ENCODE measurements around the gene FUT6. TPM values are rescaled to one million over a fixed set of nuclear protein-coding genes. Genes with fewer than 3 reads are reported as not detected.

FUT6 gene
- total RNA-seq, 2 donors from 2014 or later: not detected

DNA sequence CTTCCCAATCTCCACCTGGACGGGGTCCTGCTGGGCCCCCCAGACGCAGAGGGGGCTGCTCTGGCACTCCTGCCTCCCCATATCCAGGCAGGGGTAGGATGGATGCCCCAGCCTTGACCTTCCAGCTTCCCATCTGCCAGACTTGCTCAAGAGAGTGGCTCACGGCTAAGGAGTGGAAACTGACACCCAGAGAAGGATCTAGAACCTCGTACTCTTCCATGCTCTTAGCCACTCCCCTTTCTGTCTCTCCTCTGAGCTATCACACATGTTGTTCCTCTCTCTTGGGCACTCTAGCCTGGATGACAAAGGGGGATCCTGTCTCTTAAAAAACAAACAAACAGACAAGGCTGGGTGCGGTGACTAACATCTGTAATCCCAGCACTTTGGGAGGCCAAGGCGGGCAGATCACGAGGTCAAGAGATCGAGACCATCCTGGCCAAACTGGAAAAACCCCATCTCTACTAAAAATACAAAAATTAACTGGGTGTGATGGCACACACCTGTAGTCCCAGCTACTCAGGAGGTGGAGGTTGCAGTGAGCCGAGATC is 43.0 kb upstream of the FUT6 start:
- Mint-ChIP-seq H3K36me3 (ENCODE audit: low read depth) (no peaks in the 10 kb centered on the region), H3K4me3 (no peak overlapping the region), H3K4me1 (peaks cover 10% of the 10 kb centered on the region), H3K9me3 (no peaks in the 10 kb centered on the region), H3K27ac (no peak overlapping the region), H3K27me3 (ENCODE audit: insufficient read depth) (no peaks in the 10 kb centered on the region)
- Histone ChIP-seq H3K4me1 (ENCODE audit: control insufficient read depth, insufficient read depth, low read length) (no peaks in the 10 kb centered on the region), H3K36me3 (ENCODE audit: control insufficient read depth, insufficient read depth, low read length) (no peaks in the 10 kb centered on the region), H3K27ac (ENCODE audit: low read depth, low read length) (no peak overlapping the region), H3K27me3 (ENCODE audit: control insufficient read depth, insufficient read depth, low read length, poor library complexity, severe bottlenecking) (no peaks in the 10 kb centered on the region), H3K9me3 (ENCODE audit: control insufficient read depth, low read length) (no peaks in the 10 kb centered on the region), H3K9ac (ENCODE audit: extremely low read depth, low read length, poor library complexity, severe bottlenecking) (no peak overlapping the region), H3K4me3 (ENCODE audit: low read length) (no peak overlapping the region)
- TF ChIP-seq, protein P1, sequence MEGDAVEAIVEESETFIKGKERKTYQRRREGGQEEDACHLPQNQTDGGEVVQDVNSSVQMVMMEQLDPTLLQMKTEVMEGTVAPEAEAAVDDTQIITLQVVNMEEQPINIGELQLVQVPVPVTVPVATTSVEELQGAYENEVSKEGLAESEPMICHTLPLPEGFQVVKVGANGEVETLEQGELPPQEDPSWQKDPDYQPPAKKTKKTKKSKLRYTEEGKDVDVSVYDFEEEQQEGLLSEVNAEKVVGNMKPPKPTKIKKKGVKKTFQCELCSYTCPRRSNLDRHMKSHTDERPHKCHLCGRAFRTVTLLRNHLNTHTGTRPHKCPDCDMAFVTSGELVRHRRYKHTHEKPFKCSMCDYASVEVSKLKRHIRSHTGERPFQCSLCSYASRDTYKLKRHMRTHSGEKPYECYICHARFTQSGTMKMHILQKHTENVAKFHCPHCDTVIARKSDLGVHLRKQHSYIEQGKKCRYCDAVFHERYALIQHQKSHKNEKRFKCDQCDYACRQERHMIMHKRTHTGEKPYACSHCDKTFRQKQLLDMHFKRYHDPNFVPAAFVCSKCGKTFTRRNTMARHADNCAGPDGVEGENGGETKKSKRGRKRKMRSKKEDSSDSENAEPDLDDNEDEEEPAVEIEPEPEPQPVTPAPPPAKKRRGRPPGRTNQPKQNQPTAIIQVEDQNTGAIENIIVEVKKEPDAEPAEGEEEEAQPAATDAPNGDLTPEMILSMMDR (conservative IDR thresholded peaks at IDR 0.05): no peak
- WGBS, 2 experiments (ENCODE audit: insufficient coverage in 1 of 2, insufficient read length in 1 of 2): 77 to 91% methylated on average over 4 to 9 of the region's 9 CpGs
- DNase-seq: no peak

DNA sequence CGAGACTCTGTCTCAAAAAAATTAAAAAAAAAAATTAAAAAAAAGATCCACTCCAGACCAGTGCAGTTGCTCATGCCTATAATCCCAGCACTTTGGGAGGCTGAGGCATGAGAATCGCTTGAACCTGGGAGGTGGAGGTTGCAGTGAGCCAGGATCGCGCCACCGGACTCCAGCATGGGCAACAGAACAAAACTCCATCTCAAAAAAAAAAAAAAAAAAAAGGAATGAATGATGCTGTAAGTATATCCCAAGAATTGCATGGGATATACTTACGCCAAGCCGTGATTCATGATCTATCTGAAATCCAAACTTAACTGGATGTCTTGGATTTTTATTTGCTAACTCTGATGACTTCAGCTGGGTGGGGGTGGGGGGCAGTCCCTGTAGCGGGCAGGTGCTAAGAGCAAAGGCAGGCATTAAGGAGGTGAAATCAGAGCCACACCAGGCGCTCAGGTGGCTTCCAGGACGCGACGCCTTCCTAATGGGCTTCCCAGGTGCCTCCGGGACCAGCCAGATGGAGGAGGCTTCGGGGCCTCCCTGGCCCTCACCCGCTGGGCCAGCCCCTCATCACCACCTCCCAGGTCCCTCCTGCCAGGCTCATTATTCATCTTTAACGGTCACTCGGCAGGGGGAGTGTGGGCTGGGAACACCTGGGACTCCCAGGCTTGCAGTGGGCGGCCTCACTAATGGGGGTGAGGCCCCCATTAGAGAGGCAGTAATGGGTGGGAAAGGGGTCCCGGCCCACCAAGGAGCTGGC is 42.2 kb upstream of the FUT6 start:
- Mint-ChIP-seq H3K27ac (no peak overlapping the region), H3K27me3 (ENCODE audit: insufficient read depth) (no peaks in the 10 kb centered on the region), H3K9me3 (no peaks in the 10 kb centered on the region), H3K4me1 (peaks cover 10% of the 10 kb centered on the region), H3K4me3 (no peak overlapping the region), H3K36me3 (ENCODE audit: low read depth) (no peaks in the 10 kb centered on the region)
- H3K4me3 ChIP-seq (ENCODE audit: low read length): no peak overlapping the region
- H3K27ac ChIP-seq (ENCODE audit: low read depth, low read length): no peak overlapping the region
- no peaks in the 10 kb centered on the region for H3K9me3 ChIP-seq (ENCODE audit: control insufficient read depth, low read length)
- peak; percentile 63 for DNase-seq
- WGBS, 2 experiments (ENCODE audit: insufficient coverage in 1 of 2, insufficient read length in 1 of 2): 82 to 88% methylated on average over 10 to 16 of the region's 19 CpGs
- TF ChIP-seq, protein P1 (conservative IDR thresholded peaks at IDR 0.05): no peak
- no peaks in the 10 kb centered on the region for H3K36me3 ChIP-seq (ENCODE audit: control insufficient read depth, insufficient read depth, low read length)
- no peak overlapping the region for H3K9ac ChIP-seq (ENCODE audit: extremely low read depth, low read length, poor library complexity, severe bottlenecking)
- H3K4me1 ChIP-seq (ENCODE audit: control insufficient read depth, insufficient read depth, low read length): no peaks in the 10 kb centered on the region
- H3K27me3 ChIP-seq (ENCODE audit: control insufficient read depth, insufficient read depth, low read length, poor library complexity, severe bottlenecking): no peaks in the 10 kb centered on the region

DNA sequence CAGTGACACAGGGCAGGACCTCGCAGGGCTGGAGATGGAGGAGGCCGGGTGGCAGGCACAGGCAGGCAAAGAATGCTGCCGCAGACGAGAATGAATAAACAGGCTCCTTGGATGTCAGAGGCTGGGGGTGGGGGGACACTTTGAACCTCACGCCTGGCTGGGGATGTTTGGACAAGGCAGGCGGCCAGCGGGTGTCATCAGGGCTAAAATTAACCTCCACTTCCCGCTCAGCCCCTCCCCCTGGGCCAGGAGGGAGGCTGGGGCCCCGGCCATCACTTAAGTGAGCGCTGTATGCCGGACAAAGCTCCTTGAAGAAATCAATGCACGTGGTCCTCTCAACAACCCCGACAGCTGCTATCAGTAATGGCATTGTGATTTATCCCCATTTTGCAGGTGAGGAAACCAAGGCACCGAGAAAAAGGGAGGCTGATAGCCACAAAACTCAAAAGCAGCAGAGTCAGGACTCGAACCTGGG is 41.1 kb upstream of the FUT6 start:
- 43 to 56% methylated on average over 12 to 15 of the region's 15 CpGs for WGBS, 2 experiments (ENCODE audit: insufficient coverage in 1 of 2, insufficient read length in 1 of 2)
- TF ChIP-seq, protein P1 (conservative IDR thresholded peaks at IDR 0.05): no peak
- no peaks in the 10 kb centered on the region for H3K27me3 Mint-ChIP-seq (ENCODE audit: insufficient read depth)
- Histone ChIP-seq H3K9me3 (ENCODE audit: control insufficient read depth, low read length) (no peaks in the 10 kb centered on the region), H3K27ac (ENCODE audit: low read depth, low read length) (no peak overlapping the region), H3K27me3 (ENCODE audit: control insufficient read depth, insufficient read depth, low read length, poor library complexity, severe bottlenecking) (no peaks in the 10 kb centered on the region), H3K4me3 (ENCODE audit: low read length) (no peak overlapping the region), H3K9ac (ENCODE audit: extremely low read depth, low read length, poor library complexity, severe bottlenecking) (no peak overlapping the region), H3K4me1 (ENCODE audit: control insufficient read depth, insufficient read depth, low read length) (no peaks in the 10 kb centered on the region), H3K36me3 (ENCODE audit: control insufficient read depth, insufficient read depth, low read length) (no peaks in the 10 kb centered on the region)
- H3K4me1 Mint-ChIP-seq: peaks cover 10% of the 10 kb centered on the region
- no peaks in the 10 kb centered on the region for H3K36me3 Mint-ChIP-seq (ENCODE audit: low read depth)
- H3K9me3 Mint-ChIP-seq: no peaks in the 10 kb centered on the region
- H3K27ac Mint-ChIP-seq: no peak overlapping the region
- no peak overlapping the region for H3K4me3 Mint-ChIP-seq
- DNase-seq: peak; percentile 73
